ENCODE measurements around the gene PPP3CA.
"Not testable (repeated sequence)": the region's sequence is repeated elsewhere in the genome, so short reads cannot be mapped to it uniquely, and the experiment has no call there.

The PPP3CA gene

GRCh38 chr4:101211146-101211553 lies 136.2 kb downstream of the PPP3CA start:
- no peak for DNase-seq (ENCODE audit: low read depth)

- no peak for DNase-seq (ENCODE audit: low read depth)
These were observed 137.0 kb downstream of the PPP3CA start for GRCh38 chr4:101210331-101210730.

- DNase-seq (ENCODE audit: low read depth), result no peak
These were observed 139.2 kb downstream of the PPP3CA start for GRCh38 chr4:101208171-101208570.

GRCh38 chr4:101205916-101206315 lies 141.4 kb downstream of the PPP3CA start:
- no peak for DNase-seq (ENCODE audit: low read depth)

GRCh38 chr4:101201421-101201820 lies 145.9 kb downstream of the PPP3CA start:
- no peak for DNase-seq (ENCODE audit: low read depth)

GRCh38 chr4:101200561-101200960 lies 146.8 kb downstream of the PPP3CA start:
- no peak for DNase-seq (ENCODE audit: low read depth)

- DNase-seq (ENCODE audit: low read depth), result no peak
These were observed 147.6 kb downstream of the PPP3CA start for GRCh38 chr4:101199507-101200285.

- DNase-seq (ENCODE audit: low read depth), result no peak
These were observed 148.5 kb downstream of the PPP3CA start for GRCh38 chr4:101198682-101199339.

GRCh38 chr4:101197350-101197749 lies 150.0 kb downstream of the PPP3CA start:
- DNase-seq (ENCODE audit: low read depth), result no peak

GRCh38 chr4:101192244-101192643 lies 155.1 kb downstream of the PPP3CA start:
- no peak for DNase-seq (ENCODE audit: low read depth)

GRCh38 chr4:101191302-101192098 lies 155.8 kb downstream of the PPP3CA start:
- no peak for DNase-seq (ENCODE audit: low read depth)

- DNase-seq (ENCODE audit: low read depth), result no peak
These were observed 156.6 kb downstream of the PPP3CA start for GRCh38 chr4:101190751-101191150.

- no peak for DNase-seq (ENCODE audit: low read depth)
These were observed 158.4 kb downstream of the PPP3CA start for GRCh38 chr4:101188906-101189305.

GRCh38 chr4:101187841-101188240 lies 159.5 kb downstream of the PPP3CA start:
- DNase-seq (ENCODE audit: low read depth), result no peak

- DNase-seq (ENCODE audit: low read depth), result no peak
These were observed 160.7 kb downstream of the PPP3CA start for GRCh38 chr4:101186567-101187184.

GRCh38 chr4:101184668-101185067 lies 162.7 kb downstream of the PPP3CA start:
- DNase-seq (ENCODE audit: low read depth), result no peak

GRCh38 chr4:101183666-101184373 lies 163.5 kb downstream of the PPP3CA start:
- DNase-seq (ENCODE audit: low read depth), result no peak

GRCh38 chr4:101183221-101183620 lies 164.1 kb downstream of the PPP3CA start:
- DNase-seq (ENCODE audit: low read depth), result no peak

- DNase-seq (ENCODE audit: low read depth), result not testable (repeated sequence)
These were observed 164.6 kb downstream of the PPP3CA start for GRCh38 chr4:101182688-101183087.

- no peak for DNase-seq (ENCODE audit: low read depth)
These were observed 168.6 kb downstream of the PPP3CA start for GRCh38 chr4:101178731-101179130.

GRCh38 chr4:101177154-101177553 lies 170.2 kb downstream of the PPP3CA start:
- DNase-seq (ENCODE audit: low read depth), result no peak
